ENCODE measurements around the gene ZNF770.

GRCh38 chr15:34941185-34941698, 46.8 kb downstream of the ZNF770 start:
- TF ChIP-seq ZNF362 (tag by site-specific recombination; IDR thresholded peaks at IDR 0.05) (no peak), CTCF (tag by site-specific recombination; IDR thresholded peaks at IDR 0.05) (no peak), ZNF350 (tag by site-specific recombination; IDR thresholded peaks at IDR 0.05) (no peak), ZNF777 (tag by site-specific recombination; IDR thresholded peaks at IDR 0.05; ENCODE audit: borderline replicate concordance) (no peak), ZNF600 (tag by site-specific recombination; IDR thresholded peaks at IDR 0.05) (no peak), ATF2 (tag by site-specific recombination; IDR thresholded peaks at IDR 0.05; ENCODE audit: low read depth) (no peak), ZNF843 (tag by site-specific recombination; IDR thresholded peaks at IDR 0.05) (no peak), IKZF3 (tag by site-specific recombination; IDR thresholded peaks at IDR 0.05) (no peak), ZNF324 (tag by site-specific recombination; IDR thresholded peaks at IDR 0.05) (no peak), SALL2 (tag by site-specific recombination; IDR thresholded peaks at IDR 0.05; ENCODE audit: borderline replicate concordance) (no peak)
- TF ChIP-seq, protein P1, sequence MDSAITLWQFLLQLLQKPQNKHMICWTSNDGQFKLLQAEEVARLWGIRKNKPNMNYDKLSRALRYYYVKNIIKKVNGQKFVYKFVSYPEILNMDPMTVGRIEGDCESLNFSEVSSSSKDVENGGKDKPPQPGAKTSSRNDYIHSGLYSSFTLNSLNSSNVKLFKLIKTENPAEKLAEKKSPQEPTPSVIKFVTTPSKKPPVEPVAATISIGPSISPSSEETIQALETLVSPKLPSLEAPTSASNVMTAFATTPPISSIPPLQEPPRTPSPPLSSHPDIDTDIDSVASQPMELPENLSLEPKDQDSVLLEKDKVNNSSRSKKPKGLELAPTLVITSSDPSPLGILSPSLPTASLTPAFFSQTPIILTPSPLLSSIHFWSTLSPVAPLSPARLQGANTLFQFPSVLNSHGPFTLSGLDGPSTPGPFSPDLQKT (IDR thresholded peaks at IDR 0.05; ENCODE audit: borderline replicate concordance, low read depth, low read length) = no peak
